Measurements from ENCODE around the gene EBF3.

DNA sequence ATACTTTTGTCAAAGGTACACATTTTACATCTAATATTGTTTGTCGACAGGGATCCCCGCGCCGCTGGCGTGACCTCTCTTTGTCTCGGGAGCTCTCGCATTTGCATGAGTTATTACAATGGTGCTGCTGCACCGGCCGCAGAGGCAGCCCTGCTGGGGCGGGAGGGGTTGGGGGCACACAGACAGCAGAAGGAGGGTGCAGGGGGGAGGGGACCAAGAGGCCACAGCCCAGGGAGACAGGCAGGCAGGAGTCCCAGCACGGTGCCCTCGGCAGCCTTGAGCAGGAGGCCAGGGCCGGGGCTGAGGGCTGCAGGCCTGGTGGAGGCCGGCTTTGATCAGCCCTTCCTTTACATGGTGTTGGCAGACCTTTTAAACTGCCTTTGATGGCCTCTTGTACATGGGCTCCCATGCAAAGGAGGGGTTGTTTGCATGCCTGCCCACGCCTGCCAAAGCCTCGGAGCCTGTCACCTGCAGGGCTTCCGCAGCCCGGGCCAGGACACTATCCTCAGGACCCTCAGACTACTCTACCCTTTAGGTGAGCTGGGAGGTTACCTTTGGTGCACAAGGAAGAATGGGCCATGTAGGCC is 95.5 kb downstream of the EBF3 start:
- TF ChIP-seq POLR2AphosphoS5 (IDR thresholded peaks at IDR 0.05) (no peak), POLR2A (IDR thresholded peaks at IDR 0.05) (no peak)
- TF ChIP-seq, protein P1, sequence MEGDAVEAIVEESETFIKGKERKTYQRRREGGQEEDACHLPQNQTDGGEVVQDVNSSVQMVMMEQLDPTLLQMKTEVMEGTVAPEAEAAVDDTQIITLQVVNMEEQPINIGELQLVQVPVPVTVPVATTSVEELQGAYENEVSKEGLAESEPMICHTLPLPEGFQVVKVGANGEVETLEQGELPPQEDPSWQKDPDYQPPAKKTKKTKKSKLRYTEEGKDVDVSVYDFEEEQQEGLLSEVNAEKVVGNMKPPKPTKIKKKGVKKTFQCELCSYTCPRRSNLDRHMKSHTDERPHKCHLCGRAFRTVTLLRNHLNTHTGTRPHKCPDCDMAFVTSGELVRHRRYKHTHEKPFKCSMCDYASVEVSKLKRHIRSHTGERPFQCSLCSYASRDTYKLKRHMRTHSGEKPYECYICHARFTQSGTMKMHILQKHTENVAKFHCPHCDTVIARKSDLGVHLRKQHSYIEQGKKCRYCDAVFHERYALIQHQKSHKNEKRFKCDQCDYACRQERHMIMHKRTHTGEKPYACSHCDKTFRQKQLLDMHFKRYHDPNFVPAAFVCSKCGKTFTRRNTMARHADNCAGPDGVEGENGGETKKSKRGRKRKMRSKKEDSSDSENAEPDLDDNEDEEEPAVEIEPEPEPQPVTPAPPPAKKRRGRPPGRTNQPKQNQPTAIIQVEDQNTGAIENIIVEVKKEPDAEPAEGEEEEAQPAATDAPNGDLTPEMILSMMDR (IDR thresholded peaks at IDR 0.05 in 8 of 11, conservative IDR thresholded peaks at IDR 0.05 in 3 of 11): no peak
